ENCODE data around the gene PGS1. TPM values are rescaled to one million over a fixed set of nuclear protein-coding genes. Genes with fewer than 3 reads are reported as not detected.

PGS1 gene
- polyA plus RNA-seq, 1 donor = 52.6 TPM

GRCh38 chr17:78407387-78408000, 29.0 kb downstream of the PGS1 start:
- DNase-seq = no peak

GRCh38 chr17:78408476-78409050, 30.1 kb downstream of the PGS1 start:
- DNase-seq = no peak

DNA sequence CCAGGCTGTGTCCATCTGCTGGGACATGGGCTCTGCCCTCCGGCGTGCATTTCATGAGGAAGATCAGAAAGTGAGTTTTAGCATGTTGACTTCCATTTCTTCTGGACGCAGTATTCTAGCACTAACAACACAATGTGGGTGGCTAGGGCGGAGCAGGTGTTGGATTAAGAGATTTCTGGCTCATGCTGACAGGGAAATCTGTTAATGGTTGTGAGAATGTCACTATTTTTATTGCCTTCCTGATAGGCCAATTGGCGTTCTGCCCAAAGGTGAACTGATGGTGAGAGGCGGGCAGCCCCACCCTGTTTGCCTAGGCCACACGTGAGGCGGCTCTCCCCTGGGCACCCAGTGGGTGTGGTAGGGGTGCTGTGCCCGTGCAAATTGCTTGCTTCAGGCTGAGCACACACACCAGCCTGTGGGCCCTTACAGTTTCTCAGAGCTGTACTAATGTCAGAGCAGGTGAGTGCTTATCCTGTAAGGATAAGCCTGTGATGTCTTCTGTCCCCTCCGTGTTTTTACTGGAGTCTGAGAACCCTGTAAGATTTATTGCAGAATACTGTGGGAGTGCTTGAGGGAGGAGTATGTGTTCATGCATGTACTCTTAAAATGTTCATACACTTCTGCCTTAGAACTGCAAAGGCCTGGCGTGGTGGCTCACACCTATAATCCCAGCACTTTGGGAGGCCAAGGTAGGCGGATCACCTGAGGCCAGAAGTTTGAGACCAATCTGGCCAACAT, 30.9 kb downstream of the PGS1 start:
- no peak for DNase-seq

DNA sequence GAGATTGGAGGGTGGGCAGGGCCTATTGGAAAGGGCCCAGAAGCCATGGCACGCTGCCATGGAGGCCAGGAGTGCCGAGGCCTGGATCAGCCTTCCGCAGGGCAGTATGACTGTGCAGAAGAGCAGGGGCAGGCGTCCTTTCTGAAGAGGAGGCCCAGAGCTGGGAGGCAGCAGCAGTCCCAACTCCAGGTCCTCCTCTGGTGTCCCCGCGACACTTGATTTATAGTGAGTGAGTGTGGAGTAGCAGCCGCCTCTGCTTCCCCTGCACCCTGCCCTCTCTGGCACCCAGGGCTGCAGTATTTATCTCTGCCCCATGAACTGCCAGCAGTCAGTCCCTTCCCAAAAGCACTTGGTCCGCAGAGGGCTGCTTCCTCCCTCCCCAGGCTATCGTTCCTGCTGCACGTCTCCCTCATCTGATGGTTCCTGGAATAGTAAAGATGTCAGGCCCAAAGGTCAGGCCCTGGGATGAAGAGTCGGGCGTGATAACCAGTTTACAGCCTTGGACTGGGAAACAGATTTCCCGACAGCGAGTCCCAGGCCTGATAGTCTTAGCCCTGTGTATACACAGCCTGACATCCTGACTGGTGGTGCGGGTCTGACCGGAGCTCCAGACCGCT, 32.9 kb downstream of the PGS1 start:
- no peak for DNase-seq

DNA sequence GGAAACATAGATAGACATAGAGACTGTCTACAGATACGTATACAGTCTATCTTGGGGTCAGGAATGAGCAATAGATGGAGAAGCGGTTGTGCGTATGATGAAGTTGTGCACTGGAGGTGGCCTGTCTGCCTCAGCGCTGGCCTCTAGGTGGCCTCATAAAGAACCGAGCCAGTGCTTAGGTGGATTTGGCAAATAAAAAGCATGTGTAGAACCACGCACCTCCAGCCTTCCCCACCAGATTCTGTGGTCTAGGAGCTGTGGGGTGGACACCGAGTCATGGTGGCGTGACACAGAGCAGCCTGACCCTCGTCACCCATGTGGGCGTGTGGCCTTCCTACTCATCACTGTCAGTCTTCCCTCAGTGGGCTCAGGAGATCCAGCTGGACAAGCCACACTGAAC, 34.0 kb downstream of the PGS1 start:
- DNase-seq = no peak

- no peak for DNase-seq
Measured at GRCh38 chr17:78414178-78415162, 36.0 kb downstream of the PGS1 start.

- DNase-seq = no peak
Measured at GRCh38 chr17:78415821-78416711, 37.6 kb downstream of the PGS1 start.

GRCh38 chr17:78416791-78417530, 38.5 kb downstream of the PGS1 start:
- DNase-seq = no peak

DNA sequence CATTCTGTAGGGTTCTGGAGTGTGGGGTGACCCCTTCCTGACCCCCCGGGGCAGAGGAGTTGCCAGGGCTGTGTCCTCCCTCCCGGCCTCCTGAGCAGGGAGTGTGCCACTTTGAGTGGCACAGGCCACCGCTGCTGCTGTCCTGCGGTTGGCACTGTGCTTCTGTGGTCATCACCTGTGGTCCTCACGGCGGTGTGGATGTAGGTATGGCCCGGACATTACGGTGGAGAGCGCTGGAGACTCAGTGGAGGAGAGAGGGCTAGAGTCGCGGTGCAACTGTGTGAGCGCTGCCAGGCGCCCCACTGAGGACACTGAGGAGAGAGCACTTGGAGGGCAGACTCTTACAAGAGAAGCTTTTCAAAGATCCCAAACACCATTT, 39.1 kb downstream of the PGS1 start:
- no peak for DNase-seq

DNA sequence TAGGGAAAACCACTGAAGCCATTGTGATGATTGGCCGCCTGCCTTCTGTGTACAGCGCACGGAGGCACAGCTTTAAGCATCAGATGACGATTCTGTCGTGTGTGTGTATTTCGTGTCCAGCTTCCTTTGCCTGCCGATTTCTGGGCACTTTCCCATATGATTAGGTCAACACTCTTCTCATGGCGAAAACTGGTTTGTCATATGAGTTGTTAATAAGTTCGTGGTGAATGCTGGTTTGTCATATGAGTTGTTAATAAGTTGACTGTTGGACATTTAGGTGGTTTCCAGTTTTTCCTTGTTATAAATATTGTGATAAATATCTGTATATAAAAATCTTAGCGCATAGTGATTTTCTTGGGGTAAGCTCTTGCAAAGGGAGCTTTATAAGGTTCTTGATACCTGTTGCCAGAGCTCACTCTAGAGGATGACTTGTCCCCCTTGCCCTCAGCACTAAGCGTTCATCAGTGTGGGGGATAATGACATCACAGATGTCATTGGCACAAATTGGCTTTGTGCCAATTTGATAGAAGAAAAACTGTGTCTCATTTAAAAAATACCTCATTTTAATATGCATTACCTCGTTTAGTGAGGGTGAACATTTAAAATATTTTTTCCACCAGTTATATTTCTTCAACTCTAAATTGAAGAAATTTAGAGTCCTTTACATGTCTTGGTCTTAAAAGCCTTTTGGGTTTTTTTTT, 40.0 kb downstream of the PGS1 start:
- no peak for DNase-seq

DNA sequence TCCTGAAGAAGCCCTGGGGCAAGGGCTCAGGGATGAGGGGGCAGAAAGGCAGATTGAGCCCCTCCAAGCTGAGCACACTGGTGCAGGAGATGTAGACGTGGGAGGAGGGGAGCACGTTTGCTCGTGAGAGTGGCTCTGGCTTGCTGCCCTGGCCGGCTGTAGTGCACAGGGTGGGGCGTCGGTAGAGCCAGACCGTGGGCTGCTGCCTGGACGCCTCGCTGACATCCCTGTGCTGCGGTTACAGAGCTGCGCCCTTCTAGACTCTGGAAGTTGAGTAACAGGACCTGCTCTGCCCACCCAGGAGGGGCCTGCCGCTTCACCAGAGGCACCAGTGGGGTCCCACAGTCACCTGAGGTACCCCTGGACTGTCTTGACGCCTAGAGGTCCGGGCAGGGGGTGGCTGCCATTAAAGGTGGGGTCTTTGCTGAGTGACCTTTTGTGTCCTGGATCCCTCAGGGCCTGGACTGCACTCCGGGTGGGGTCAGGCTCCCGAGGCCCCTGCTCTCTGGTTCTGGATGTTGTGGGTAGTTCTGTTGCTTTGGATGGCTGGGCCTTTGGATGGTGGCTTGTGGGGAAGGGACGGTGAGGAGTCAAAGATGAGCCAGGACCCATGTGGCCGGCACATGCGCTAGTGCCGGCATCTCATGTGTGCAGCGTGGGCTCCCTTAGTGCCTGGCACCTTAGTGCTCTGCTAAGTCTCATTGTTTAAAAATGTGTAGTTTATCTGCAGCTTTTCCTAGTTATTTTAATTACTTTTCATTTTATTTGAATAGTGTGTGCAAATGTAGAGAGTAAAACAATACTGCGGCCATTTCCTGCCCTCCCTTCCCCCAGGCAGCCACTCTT, 41.7 kb downstream of the PGS1 start:
- no peak for DNase-seq

DNA sequence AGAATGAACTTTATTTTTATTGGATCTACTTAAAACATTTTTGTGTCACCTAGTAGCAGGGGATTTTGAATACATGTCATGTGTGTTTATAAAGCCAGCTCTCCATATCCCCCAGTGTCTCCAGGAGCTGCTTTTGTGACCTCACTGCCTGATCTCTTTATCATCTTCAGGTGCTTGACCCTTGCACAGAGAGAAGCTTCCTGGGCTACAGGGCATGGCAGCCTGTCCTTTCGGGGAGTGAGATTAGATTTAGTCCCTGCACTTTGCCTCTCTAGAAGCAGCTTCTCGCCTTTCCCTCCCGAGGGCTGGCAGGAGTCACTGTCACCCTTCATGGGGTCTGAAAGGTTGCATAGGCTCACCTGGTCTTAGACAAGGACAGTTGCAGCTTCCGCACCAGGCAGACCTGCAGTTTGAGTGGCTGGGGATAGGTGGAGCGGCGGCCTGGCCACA, 42.7 kb downstream of the PGS1 start:
- DNase-seq = no peak

- DNase-seq = peak; percentile 56
Measured at GRCh38 chr17:78421534-78422266, 43.3 kb downstream of the PGS1 start.

DNA sequence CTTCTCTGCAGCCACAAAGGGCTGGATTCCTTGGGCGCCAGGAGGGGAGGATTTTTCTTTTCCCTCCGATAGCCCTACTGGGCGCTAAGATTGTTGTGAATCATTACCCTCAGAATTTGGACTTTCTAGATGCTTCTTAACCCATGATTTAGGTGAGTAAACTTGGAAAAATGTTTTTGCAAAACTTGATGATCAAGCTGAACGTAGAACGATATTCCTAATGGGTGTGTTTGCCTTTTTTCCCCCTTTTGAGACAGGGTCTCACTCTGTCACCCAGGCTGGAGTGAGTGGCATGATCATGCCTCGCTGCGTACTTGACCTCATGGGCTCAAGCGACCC, 43.8 kb downstream of the PGS1 start:
- no peak for DNase-seq

- DNase-seq = no peak
Measured at GRCh38 chr17:78422872-78423588, 44.6 kb downstream of the PGS1 start.

- no peak for DNase-seq
Measured at GRCh38 chr17:78423961-78424675, 45.7 kb downstream of the PGS1 start.
